T-helper 2 cell treated with Interferon-gamma antibody and Interleukin-4, amounts not matched to agents 5 μg/mL and 100 μg/mL, for 36 hours (primary cell): Measurements from ENCODE around the gene CRIP3.
A peak's percentile ranks its signal among the peaks of the same experiment; 100 is the strongest.
"Not testable (repeated sequence)": the region's sequence is repeated elsewhere in the genome, so short reads cannot be mapped to it uniquely, and the experiment has no call there.

Experiments used
- DNase-seq: peaks from one replicate; pipeline ENCODE4 v3.0.0; 2021; ENCODE audit warnings: low spot score
- H3K27ac Mint-ChIP-seq: one replicate; pipeline ENCODE4 v1.8.0; 2021; ENCODE audit warnings: mild to moderate bottlenecking, mixed read lengths
- H3K27me3 Mint-ChIP-seq: one replicate; pipeline ENCODE4 v1.8.0; 2021; ENCODE audit warnings: low read depth, mixed read lengths
- H3K36me3 Mint-ChIP-seq: one replicate; pipeline ENCODE4 v1.8.0; 2021; ENCODE audit warnings: low read depth, mixed read lengths
- H3K4me1 Mint-ChIP-seq: one replicate; pipeline ENCODE4 v1.8.0; 2021; ENCODE audit warnings: low read depth, mixed read lengths
- H3K4me3 Mint-ChIP-seq: one replicate; pipeline ENCODE4 v1.8.0; 2022; ENCODE audit warnings: mild to moderate bottlenecking, moderate library complexity, mixed read lengths
- H3K9me3 Mint-ChIP-seq: one replicate; pipeline ENCODE4 v1.8.0; 2021; ENCODE audit warnings: mixed read lengths

CRIP3 gene

DNA sequence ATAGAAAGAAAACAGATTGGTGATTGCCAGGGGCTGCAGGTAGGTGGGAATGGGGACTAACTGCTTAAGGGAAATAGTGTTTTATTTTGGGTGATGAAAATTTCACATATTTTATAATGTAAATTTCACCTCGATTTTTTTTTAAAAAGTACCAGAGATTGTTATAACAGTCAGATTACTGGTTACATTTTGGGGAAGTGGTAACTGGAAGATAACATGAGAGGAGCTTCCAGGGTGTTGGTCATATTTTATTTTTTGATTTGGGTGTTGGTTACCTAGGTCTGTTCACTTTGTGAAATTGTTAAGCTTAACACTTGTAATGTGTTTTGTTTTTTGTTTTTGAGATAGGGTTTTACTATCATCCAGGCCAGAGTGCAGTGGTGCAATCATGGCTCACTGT, 17.2 kb upstream of the CRIP3 start:
- Mint-ChIP-seq H3K9me3 (no peaks in the 10 kb centered on the region), H3K27me3 (peaks cover 11% of the 10 kb centered on the region), H3K36me3 (no peaks in the 10 kb centered on the region), H3K4me3 (no peak overlapping the region), H3K27ac (no peak overlapping the region), H3K4me1 (no peaks in the 10 kb centered on the region)
- no peak for DNase-seq

DNA sequence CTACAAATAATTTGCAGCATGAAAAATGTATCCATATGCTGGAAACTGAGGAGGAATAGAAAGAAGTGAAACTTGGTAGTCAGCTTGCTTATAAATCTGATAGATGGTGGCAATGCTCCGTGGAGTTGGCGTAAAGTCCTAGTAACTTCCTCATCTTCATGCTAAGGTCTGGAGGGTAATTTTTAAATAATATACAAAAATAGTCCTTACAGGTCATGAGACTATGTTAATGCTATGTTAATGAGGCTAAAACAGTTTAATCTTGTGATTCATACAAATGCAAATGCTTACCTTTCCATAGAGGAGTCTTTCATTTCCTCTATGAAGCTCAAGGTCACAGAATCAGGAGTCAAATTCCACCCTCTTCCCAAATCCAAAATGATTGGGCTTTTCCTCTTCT, 9.4 kb upstream of the CRIP3 start:
- H3K36me3 Mint-ChIP-seq = no peaks in the 10 kb centered on the region
- H3K27ac Mint-ChIP-seq = no peak overlapping the region
- no peaks in the 10 kb centered on the region for H3K9me3 Mint-ChIP-seq
- no peak overlapping the region for H3K4me3 Mint-ChIP-seq
- no peak for DNase-seq
- peaks cover 2% of the 10 kb centered on the region for H3K4me1 Mint-ChIP-seq
- H3K27me3 Mint-ChIP-seq = peaks cover 25% of the 10 kb centered on the region

GRCh38 chr6:43313813-43314212, 5.2 kb upstream of the CRIP3 start:
- no peaks in the 10 kb centered on the region for H3K36me3 Mint-ChIP-seq
- H3K27ac Mint-ChIP-seq = no peak overlapping the region
- peaks cover 2% of the 10 kb centered on the region for H3K4me1 Mint-ChIP-seq
- DNase-seq = no peak
- H3K4me3 Mint-ChIP-seq = no peak overlapping the region
- H3K9me3 Mint-ChIP-seq = no peaks in the 10 kb centered on the region
- peaks cover 31% of the 10 kb centered on the region for H3K27me3 Mint-ChIP-seq

GRCh38 chr6:43311666-43312065, 3.0 kb upstream of the CRIP3 start:
- no peak overlapping the region for H3K4me3 Mint-ChIP-seq
- no peak for DNase-seq
- H3K9me3 Mint-ChIP-seq = no peaks in the 10 kb centered on the region

GRCh38 chr6:43310624-43311023, 2.0 kb upstream of the CRIP3 start:
- Mint-ChIP-seq H3K4me3 (no peak overlapping the region), H3K27me3 (peaks cover 20% of the 10 kb centered on the region), H3K27ac (no peak overlapping the region), H3K4me1 (peaks cover 4% of the 10 kb centered on the region), H3K9me3 (no peaks in the 10 kb centered on the region), H3K36me3 (no peaks in the 10 kb centered on the region)
- DNase-seq = no peak

More at GRCh38 chr6:43311666-43312065, 3.0 kb upstream of the CRIP3 start:
- no peaks in the 10 kb centered on the region for H3K36me3 Mint-ChIP-seq
- no peak overlapping the region for H3K27ac Mint-ChIP-seq
- H3K4me1 Mint-ChIP-seq = peaks cover 4% of the 10 kb centered on the region
- peaks cover 23% of the 10 kb centered on the region for H3K27me3 Mint-ChIP-seq

DNA sequence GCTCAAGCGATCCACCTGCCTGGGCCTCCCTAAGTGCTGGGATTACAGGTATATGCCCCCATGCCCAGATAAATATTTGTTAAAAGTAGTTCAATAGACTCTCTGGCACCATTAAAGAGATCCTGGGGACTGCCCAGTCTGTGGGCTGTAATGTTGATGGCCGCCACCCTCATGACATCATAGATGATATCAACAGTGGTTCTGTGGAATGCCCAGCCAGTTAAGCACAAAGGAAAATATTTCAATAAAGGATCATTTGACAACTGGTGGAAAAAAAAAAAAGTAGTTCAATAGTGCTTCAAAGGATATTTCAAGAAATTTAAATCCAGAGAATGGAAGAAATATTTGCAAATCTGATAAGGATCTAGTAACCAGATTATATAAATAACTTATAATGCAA, 1.5 kb upstream of the CRIP3 start:
- Mint-ChIP-seq H3K27me3 (peaks cover 17% of the 10 kb centered on the region), H3K9me3 (no peaks in the 10 kb centered on the region), H3K4me3 (no peak overlapping the region), H3K27ac (no peak overlapping the region), H3K36me3 (no peaks in the 10 kb centered on the region), H3K4me1 (peaks cover 2% of the 10 kb centered on the region)
- no peak for DNase-seq

DNA sequence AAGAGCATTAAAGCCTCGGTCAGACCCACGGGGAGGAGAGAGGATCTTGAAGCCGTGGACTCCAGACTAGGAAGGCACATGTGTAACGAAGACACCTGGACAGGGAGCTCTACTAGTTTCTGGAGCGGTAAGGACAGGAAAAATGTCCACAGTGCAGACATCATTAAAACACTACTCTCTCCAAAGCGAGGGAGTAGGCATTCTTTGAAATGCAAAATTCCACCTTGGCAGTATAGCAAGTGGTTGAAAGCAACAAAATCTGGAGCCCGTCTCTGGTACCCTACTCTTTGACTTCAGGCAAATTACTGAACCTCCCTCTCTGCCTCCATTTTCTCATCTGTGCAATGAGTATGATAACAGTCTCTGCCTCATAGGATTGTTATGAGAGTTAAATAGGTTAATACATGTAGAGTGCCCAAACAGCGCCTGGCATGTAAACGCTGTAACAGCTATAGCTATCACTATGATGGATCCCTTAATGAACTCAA, 408 bp upstream of the CRIP3 start:
- Mint-ChIP-seq H3K27ac (no peak overlapping the region), H3K4me3 (peak overlapping the region; percentile 79), H3K9me3 (no peaks in the 10 kb centered on the region), H3K27me3 (peaks cover 11% of the 10 kb centered on the region), H3K36me3 (no peaks in the 10 kb centered on the region), H3K4me1 (peaks cover 2% of the 10 kb centered on the region)
- DNase-seq = no peak

- Mint-ChIP-seq H3K27me3 (peaks cover 10% of the 10 kb centered on the region), H3K4me1 (peaks cover 2% of the 10 kb centered on the region), H3K36me3 (no peaks in the 10 kb centered on the region), H3K4me3 (peak overlapping the region; percentile 21), H3K9me3 (no peaks in the 10 kb centered on the region), H3K27ac (no peak overlapping the region)
- no peak for DNase-seq
Measured at GRCh38 chr6:43307451-43308100, 1.1 kb downstream of the CRIP3 start.

GRCh38 chr6:43306086-43306485, 2.5 kb downstream of the CRIP3 start:
- no peak overlapping the region for H3K4me3 Mint-ChIP-seq
- peaks cover 2% of the 10 kb centered on the region for H3K4me1 Mint-ChIP-seq
- no peak for DNase-seq
- no peak overlapping the region for H3K27ac Mint-ChIP-seq
- no peaks in the 10 kb centered on the region for H3K9me3 Mint-ChIP-seq
- H3K27me3 Mint-ChIP-seq = peaks cover 9% of the 10 kb centered on the region
- no peaks in the 10 kb centered on the region for H3K36me3 Mint-ChIP-seq

- Mint-ChIP-seq H3K9me3 (no peaks in the 10 kb centered on the region), H3K4me3 (no peak overlapping the region), H3K27ac (no peak overlapping the region), H3K36me3 (no peaks in the 10 kb centered on the region), H3K4me1 (peaks cover 2% of the 10 kb centered on the region), H3K27me3 (peaks cover 3% of the 10 kb centered on the region)
- no peak for DNase-seq
Measured at GRCh38 chr6:43304882-43305281, 3.7 kb downstream of the CRIP3 start.

- H3K9me3 Mint-ChIP-seq = no peaks in the 10 kb centered on the region
- H3K36me3 Mint-ChIP-seq = no peaks in the 10 kb centered on the region
- no peak for DNase-seq
- no peak overlapping the region for H3K4me3 Mint-ChIP-seq
- H3K4me1 Mint-ChIP-seq = peaks cover 2% of the 10 kb centered on the region
- H3K27me3 Mint-ChIP-seq = peaks cover 4% of the 10 kb centered on the region
- H3K27ac Mint-ChIP-seq = no peak overlapping the region
Measured at GRCh38 chr6:43304361-43304760, 4.3 kb downstream of the CRIP3 start.

DNA sequence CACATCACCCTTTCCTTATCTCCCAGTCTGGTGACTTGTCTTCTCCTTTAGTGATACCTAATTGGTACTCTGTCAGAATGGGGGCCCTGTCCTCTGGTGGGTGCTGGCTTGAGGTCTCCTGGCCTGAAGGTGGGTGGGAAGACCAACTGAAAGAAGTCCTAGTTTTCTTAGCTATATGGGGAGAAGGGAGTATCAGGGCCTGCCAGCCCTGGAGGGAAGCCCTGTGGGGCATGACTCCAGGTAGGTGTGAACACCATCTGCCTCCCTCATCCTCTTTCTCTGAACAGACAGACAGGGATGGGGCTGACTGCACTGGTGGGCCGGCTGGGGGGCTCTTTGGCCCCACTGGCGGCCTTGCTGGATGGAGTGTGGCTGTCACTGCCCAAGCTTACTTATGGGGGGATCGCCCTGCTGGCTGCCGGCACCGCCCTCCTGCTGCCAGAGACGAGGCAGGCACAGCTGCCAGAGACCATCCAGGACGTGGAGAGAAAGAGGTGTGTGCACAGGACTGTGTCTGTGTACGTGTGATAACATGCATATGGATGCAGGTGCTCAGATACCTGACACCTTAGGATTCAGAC, 4.8 kb downstream of the CRIP3 start:
- no peaks in the 10 kb centered on the region for H3K9me3 Mint-ChIP-seq
- H3K27me3 Mint-ChIP-seq = peaks cover 5% of the 10 kb centered on the region
- H3K4me3 Mint-ChIP-seq = no peak overlapping the region
- peaks cover 2% of the 10 kb centered on the region for H3K4me1 Mint-ChIP-seq
- no peak for DNase-seq
- H3K27ac Mint-ChIP-seq = no peak overlapping the region
- H3K36me3 Mint-ChIP-seq = no peaks in the 10 kb centered on the region

DNA sequence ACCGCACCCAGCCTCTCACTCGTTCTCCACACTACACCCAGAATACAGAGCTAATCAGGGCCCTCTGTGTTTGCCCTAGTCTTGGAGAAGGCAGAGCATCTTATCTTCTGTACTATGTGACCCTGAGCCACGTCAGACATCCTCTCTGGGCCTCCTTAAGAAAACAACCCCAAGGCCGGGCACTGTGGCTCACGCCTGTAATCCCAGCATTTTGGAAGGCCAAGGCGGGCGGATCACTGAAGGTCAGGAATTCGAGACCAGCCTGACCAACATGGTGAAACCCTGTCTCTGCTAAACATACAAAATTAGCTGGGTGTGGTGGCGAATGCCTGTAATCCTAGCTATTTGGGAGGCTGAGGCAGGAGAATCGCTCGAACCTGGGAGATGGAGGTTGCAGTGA, 5.6 kb downstream of the CRIP3 start:
- H3K4me1 Mint-ChIP-seq, H3K27me3 Mint-ChIP-seq, H3K36me3 Mint-ChIP-seq, DNase-seq, H3K9me3 Mint-ChIP-seq, H3K4me3 Mint-ChIP-seq, H3K27ac Mint-ChIP-seq: not testable (repeated sequence)

DNA sequence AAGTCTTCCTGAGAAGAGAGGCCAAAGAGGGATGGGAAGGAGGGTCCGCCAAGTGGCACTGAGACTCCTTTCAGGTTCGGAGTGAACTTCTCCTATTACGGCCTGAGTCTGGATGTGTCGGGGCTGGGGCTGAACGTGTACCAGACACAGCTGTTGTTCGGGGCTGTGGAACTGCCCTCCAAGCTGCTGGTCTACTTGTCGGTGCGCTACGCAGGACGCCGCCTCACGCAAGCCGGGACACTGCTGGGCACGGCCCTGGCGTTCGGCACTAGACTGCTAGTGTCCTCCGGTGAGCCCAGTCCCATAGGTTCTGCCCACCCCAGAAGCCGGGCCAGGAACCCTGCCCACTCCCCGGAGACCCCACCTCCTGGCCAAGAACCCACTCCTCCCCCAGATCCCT, 6.5 kb downstream of the CRIP3 start:
- Mint-ChIP-seq H3K27ac (no peak overlapping the region), H3K4me1 (no peaks in the 10 kb centered on the region), H3K9me3 (no peaks in the 10 kb centered on the region), H3K27me3 (peaks cover 8% of the 10 kb centered on the region), H3K36me3 (no peaks in the 10 kb centered on the region), H3K4me3 (no peak overlapping the region)
- no peak for DNase-seq
